Vagina (tissue), 2 donors: ENCODE results near the gene BCR.

Source experiments
- POLR2A ChIP-seq, 2 donors: fragments of 450-650 bp; IDR thresholded peaks; one replicate each; pipeline ENCODE4 v1.6.1; 2017; ENCODE audit warnings: antibody characterized with exemption in 2 of 2, mild to moderate bottlenecking in 2 of 2, moderate library complexity in 2 of 2
- POLR2AphosphoS5 ChIP-seq, 2 donors: sonication (generic); formaldehyde crosslinking; IDR thresholded peaks; one replicate each; pipeline ENCODE4 v1.9.0; 2017; ENCODE audit warnings: antibody characterized with exemption in 2 of 2, mild to moderate bottlenecking in 2 of 2, low read depth in 1 of 2; ENCODE audit not compliant: insufficient read depth in 1 of 2
- TF ChIP-seq, protein P1 (sequence below), 3 experiments: fragments of 450-650 bp in 2 of 3; fragments of 200-600 bp in 1 of 3; sonication (generic) in 1 of 3; IDR thresholded peaks; one replicate each; pipeline ENCODE4 v1.5.1; 2017 to 2019; ENCODE audit warnings: antibody characterized with exemption in 3 of 3, mild to moderate bottlenecking in 2 of 3, moderate library complexity in 2 of 3

DNA sequence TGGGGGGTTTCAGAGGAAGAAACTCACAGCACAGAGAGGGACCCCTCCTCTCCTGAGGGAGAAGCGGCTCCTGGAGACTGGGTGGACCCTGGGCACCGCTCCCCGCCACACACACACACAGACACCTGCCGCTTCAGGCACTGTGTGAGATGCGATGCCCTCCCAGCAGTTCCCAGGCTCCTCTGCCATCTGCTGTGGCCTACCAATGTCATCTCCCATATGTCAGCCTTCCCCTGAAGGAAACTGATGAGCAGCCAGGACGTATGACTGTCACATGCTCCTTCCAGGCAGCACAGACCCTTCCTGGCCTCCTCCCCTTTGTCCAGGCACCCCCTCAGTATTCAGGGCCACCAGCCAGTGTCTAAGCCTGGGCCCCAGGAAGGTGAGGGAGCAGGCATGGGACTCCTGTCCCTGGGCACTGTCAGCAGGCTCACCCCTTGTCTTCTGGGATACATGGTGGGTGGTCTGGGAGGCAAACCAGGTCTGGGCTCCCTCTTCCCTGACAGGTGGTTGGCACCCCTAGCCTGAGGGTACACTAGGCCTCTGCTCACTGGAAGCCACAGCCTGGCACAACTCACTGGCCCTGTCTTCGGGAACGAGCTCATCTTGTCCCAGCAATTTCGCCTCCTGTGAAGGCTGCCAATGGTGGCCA is 11.8 kb upstream of the BCR start:
- TF ChIP-seq, protein P1, sequence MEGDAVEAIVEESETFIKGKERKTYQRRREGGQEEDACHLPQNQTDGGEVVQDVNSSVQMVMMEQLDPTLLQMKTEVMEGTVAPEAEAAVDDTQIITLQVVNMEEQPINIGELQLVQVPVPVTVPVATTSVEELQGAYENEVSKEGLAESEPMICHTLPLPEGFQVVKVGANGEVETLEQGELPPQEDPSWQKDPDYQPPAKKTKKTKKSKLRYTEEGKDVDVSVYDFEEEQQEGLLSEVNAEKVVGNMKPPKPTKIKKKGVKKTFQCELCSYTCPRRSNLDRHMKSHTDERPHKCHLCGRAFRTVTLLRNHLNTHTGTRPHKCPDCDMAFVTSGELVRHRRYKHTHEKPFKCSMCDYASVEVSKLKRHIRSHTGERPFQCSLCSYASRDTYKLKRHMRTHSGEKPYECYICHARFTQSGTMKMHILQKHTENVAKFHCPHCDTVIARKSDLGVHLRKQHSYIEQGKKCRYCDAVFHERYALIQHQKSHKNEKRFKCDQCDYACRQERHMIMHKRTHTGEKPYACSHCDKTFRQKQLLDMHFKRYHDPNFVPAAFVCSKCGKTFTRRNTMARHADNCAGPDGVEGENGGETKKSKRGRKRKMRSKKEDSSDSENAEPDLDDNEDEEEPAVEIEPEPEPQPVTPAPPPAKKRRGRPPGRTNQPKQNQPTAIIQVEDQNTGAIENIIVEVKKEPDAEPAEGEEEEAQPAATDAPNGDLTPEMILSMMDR (IDR thresholded peaks at IDR 0.05): no peak
- TF ChIP-seq POLR2AphosphoS5 (IDR thresholded peaks at IDR 0.05; ENCODE audit: insufficient read depth in 1 of 2, low read depth in 1 of 2): no peak
- no peak for TF ChIP-seq POLR2A (IDR thresholded peaks at IDR 0.05)
